A673 (cell line): ENCODE data around the gene ADGRL4. TPM values are rescaled to one million over a fixed set of nuclear protein-coding genes. Genes with fewer than 3 reads are reported as not detected.

Experiments used
- BruUV-seq: library from RNA; stranded (reverse); fragments of 400-500 nt; replicated peaks from 2 replicates; lab custom pipeline; 2021; lab: Mats Ljungman, UMichigan
- CTCF ChIA-PET: fragments of 300-600 bp; sonication (Branson Sonifier 250); formaldehyde crosslinking; loops from one replicate; lab custom pipeline; 2022; ENCODE audit warnings: antibody characterized with exemption; lab: Charles Lee
- POLR2A ChIA-PET: fragments of 300-600 bp; sonication (Branson Sonifier 250); formaldehyde crosslinking; loops from one replicate; lab custom pipeline; 2022; ENCODE audit warnings: antibody characterized with exemption; ENCODE audit not compliant: low non-redundant PET; lab: Charles Lee
- DNase-seq: peaks from one replicate; pipeline ENCODE4 v3.0.0-alpha.2; 2015; ENCODE audit warnings: low spot score
- H3K27ac ChIP-seq: fragments of 200-600 bp; sonication (generic); 2 replicates; pipeline ENCODE4 v1.5.1; 2016; ENCODE audit warnings: mixed run types, low read depth, mild to moderate bottlenecking, mixed read lengths, antibody characterized with exemption, low read length; ENCODE audit not compliant: poor library complexity, severe bottlenecking
- H3K27me3 ChIP-seq: fragments of 200-600 bp; sonication (generic); replicated peaks from 2 replicates; pipeline ENCODE4 v1.6.1; 2017; ENCODE audit warnings: mixed run types, low read depth, mild to moderate bottlenecking, mixed read lengths, antibody characterized with exemption, low read length; ENCODE audit not compliant: insufficient read depth, poor library complexity
- H3K36me3 ChIP-seq: fragments of 200-600 bp; sonication (generic); 2 replicates; pipeline ENCODE4 v1.6.1; 2016; ENCODE audit warnings: mixed run types, mild to moderate bottlenecking, mixed read lengths, antibody characterized with exemption, low read length; ENCODE audit not compliant: insufficient read depth, poor library complexity, severe bottlenecking
- H3K4me1 ChIP-seq: fragments of 200-600 bp; sonication (generic); 2 replicates; pipeline ENCODE4 v1.6.1; 2017; ENCODE audit warnings: mixed run types, mild to moderate bottlenecking, mixed read lengths, antibody characterized with exemption, low read length; ENCODE audit not compliant: insufficient read depth, poor library complexity, severe bottlenecking
- H3K4me3 ChIP-seq: fragments of 200-600 bp; sonication (generic); 2 replicates; pipeline ENCODE4 v1.5.1; 2016; ENCODE audit warnings: low read depth, mixed run types, mild to moderate bottlenecking, mixed read lengths, low read length; ENCODE audit not compliant: poor library complexity, severe bottlenecking
- H3K9me3 ChIP-seq: fragments of 200-600 bp; sonication (generic); 2 replicates; pipeline ENCODE4 v1.6.1; 2016; ENCODE audit warnings: mixed run types, low read depth, mild to moderate bottlenecking, mixed read lengths, antibody characterized with exemption, low read length; ENCODE audit not compliant: poor library complexity, severe bottlenecking
- EZH2 ChIP-seq: fragments of 200-600 bp; sonication (generic); IDR thresholded peaks from 2 replicates; pipeline ENCODE4 v1.6.1; 2017; ENCODE audit warnings: borderline replicate concordance, low read depth, mild to moderate bottlenecking, mixed read lengths, antibody characterized with exemption, low read length; ENCODE audit not compliant: poor library complexity, severe bottlenecking
- intact Hi-C: fragments of 100-400 bp; cut with micrococcal nuclease; formaldehyde crosslinking; loops from one replicate; pipeline ENCODE4 v1.10.0; 2022; ENCODE audit not compliant: unreplicated experiment
- total RNA-seq: library from RNA; stranded (reverse); gene quantifications from 2 replicates; pipeline ENCODE4 v1.2.3, GENCODE V29; 2021
- TF ChIP-seq, protein P1 (sequence below): fragments of 300-800, 200-600 bp; sonication (generic); conservative IDR thresholded peaks from 2 replicates; pipeline ENCODE4 v1.5.1; 2017; ENCODE audit warnings: low read depth, mild to moderate bottlenecking, antibody characterized with exemption, low read length, moderate library complexity, mixed read lengths

Gene ADGRL4
- total RNA-seq, 1 experiment from 2014 or later = not detected

DNA sequence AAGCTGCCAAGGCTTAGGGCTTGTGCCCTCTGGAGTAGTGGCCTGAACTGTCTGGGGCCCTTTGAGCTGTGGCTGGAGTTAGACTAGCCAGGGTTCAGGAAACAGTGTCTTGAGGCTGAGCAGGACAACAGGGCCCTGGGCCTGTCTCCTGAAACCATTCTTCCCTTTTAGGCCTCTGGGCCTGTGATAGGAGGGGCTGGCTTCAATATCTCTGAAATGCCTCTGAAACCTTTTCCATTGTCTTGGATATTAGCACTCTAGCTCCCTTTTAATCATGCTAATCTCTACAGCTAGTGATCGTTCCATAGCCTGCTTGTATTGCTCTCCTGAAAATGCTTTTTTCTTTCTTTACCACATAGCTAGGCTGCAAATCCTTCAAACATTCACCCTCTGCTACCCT is 135.3 kb downstream of the ADGRL4 start:
- Histone ChIP-seq H3K4me1 (no peaks in the 10 kb centered on the region), H3K27me3 (no peaks in the 10 kb centered on the region), H3K9me3 (no peaks in the 10 kb centered on the region), H3K36me3 (no peaks in the 10 kb centered on the region), H3K27ac (no peak overlapping the region), H3K4me3 (no peak overlapping the region)
- intact Hi-C loops = no loop called here
- ChIA-PET POLR2A (no interaction called here), CTCF (no interaction called here)
- no peak for DNase-seq
- no peak for TF ChIP-seq EZH2
- no TSS peak for BruUV-seq

DNA sequence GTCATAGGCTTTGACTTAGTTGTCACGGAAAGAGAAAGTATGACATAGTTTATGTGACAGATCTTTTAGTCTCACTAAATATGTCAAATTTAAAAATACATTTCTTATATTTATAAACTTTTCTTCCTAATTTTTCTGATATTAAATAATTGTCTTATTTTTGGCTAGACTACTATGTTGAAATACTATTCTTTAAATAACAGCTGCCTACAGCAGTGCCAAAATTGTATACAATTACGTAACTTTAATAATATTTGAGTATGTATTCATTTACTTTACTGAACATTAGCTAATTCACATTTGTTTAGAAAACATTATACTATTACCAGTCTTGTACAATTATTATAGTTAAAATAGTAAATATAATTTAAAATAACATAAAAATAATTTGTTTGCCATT is 137.4 kb downstream of the ADGRL4 start:
- Histone ChIP-seq H3K36me3 (no peaks in the 10 kb centered on the region), H3K27ac (no peak overlapping the region), H3K9me3 (no peaks in the 10 kb centered on the region), H3K4me1 (no peaks in the 10 kb centered on the region), H3K27me3 (no peaks in the 10 kb centered on the region), H3K4me3 (no peak overlapping the region)
- intact Hi-C loops = no loop called here
- CTCF ChIA-PET = no interaction called here
- DNase-seq = no peak
- TF ChIP-seq EZH2 = no peak
- TF ChIP-seq, protein P1, sequence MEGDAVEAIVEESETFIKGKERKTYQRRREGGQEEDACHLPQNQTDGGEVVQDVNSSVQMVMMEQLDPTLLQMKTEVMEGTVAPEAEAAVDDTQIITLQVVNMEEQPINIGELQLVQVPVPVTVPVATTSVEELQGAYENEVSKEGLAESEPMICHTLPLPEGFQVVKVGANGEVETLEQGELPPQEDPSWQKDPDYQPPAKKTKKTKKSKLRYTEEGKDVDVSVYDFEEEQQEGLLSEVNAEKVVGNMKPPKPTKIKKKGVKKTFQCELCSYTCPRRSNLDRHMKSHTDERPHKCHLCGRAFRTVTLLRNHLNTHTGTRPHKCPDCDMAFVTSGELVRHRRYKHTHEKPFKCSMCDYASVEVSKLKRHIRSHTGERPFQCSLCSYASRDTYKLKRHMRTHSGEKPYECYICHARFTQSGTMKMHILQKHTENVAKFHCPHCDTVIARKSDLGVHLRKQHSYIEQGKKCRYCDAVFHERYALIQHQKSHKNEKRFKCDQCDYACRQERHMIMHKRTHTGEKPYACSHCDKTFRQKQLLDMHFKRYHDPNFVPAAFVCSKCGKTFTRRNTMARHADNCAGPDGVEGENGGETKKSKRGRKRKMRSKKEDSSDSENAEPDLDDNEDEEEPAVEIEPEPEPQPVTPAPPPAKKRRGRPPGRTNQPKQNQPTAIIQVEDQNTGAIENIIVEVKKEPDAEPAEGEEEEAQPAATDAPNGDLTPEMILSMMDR = no peak
- no TSS peak for BruUV-seq
- POLR2A ChIA-PET = no interaction called here

DNA sequence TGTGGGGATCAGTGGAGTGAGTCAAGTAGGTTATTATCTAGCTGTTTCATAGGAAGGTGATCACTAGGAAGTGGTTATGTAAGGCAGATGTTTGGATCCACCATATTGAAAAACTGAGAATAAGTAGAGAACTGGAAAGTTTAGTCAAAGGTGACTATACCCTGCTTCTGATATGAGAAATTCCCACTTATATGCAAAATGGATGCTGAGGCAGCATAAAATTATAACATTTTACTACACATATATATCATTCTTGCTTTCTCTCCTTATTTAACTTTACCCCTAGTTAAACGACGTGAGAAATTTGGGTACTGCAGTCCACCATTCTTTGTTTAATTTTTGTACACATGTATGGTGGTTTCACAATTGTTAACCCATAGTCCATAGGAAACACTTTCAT is 142.4 kb downstream of the ADGRL4 start:
- Histone ChIP-seq H3K27ac (no peak overlapping the region), H3K36me3 (no peaks in the 10 kb centered on the region), H3K9me3 (no peaks in the 10 kb centered on the region), H3K27me3 (no peaks in the 10 kb centered on the region), H3K4me1 (no peaks in the 10 kb centered on the region), H3K4me3 (no peak overlapping the region)
- CTCF ChIA-PET = no interaction called here
- BruUV-seq = no TSS peak
- POLR2A ChIA-PET = no interaction called here
- no peak for TF ChIP-seq EZH2
- TF ChIP-seq, protein P1 = no peak
- intact Hi-C loops = no loop called here
- DNase-seq = no peak

DNA sequence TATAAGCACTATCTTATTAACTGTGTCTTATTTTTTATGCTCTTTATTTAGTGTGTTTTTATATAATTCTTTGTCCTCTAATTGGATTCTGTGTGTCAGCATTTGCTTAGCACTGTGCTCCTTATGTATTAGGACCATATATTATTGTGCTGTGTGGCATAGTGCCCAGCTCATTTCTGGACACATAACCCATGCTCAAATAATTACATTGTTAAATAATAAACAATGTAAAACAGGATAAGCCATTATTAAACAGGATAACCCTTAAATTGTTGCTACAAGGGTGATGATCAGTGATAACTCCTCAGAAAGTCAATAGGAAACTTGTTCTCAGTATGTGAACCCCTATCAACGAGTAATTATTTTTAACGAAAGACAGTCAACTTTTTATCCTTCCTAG is 150.4 kb downstream of the ADGRL4 start:
- no peak for DNase-seq
- Histone ChIP-seq H3K9me3 (no peaks in the 10 kb centered on the region), H3K36me3 (no peaks in the 10 kb centered on the region), H3K4me1 (no peaks in the 10 kb centered on the region), H3K27ac (no peak overlapping the region), H3K4me3 (no peak overlapping the region), H3K27me3 (no peaks in the 10 kb centered on the region)
- CTCF ChIA-PET = no interaction called here
- no TSS peak for BruUV-seq
- intact Hi-C loops = loop anchor here (10.0 kb wide), 1 partner anchor 189 kb away; no protein-coding TSS in a partner anchor
- POLR2A ChIA-PET = no interaction called here
- TF ChIP-seq EZH2 = no peak
- TF ChIP-seq, protein P1 = no peak
